HG02884 (cell line): Measurements from ENCODE around the gene BMAL2.

Source experiments
- ATAC-seq: cut with Tn5 transposase; IDR thresholded peaks from one replicate; pipeline ENCODE4 v1.9.1; 2021; ENCODE audit warnings: mild to moderate bottlenecking, moderate library complexity; ENCODE audit not compliant: unreplicated experiment

BMAL2 gene

DNA sequence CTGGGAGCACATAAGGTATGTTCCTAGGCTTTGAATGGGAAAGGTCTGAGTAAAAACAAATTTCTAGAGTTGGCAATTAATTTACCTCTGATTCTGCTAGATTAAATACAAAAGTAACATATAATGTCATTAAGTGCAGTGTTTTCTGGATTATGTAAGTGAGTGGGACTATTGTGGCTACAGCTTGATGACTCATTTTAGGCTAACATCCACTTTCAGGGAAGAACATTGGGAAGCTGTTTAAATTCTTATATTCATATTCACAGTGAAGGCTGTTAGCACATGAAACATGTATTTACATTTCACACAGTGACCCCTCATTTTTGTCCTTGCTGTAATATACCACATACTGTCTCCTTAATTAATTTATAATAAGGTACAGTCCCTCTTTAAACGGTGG lies 13.2 kb upstream of the BMAL2 start:
- ATAC-seq: no peak

DNA sequence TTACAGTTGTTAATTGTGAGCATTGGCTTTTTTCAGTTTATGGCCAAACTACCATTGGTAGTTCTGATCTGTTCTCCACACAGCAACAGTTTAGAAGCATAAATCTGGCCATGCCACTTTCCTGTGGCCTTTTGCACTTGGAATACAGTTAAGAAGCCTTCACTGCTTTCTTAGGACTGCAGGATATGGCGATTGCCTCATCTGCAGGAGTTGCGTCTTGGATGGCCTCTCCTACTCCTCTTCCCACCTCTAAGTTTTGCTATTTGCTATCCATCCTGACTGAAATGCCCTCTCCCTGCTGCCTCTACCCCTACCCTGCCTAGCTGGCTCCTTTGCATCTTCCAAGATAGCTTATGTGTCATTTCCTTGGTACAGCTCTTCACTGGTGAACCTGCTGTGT lies 12.8 kb upstream of the BMAL2 start:
- no peak for ATAC-seq

- ATAC-seq: no peak
Measured at GRCh38 chr12:27324530-27324929, 8.1 kb upstream of the BMAL2 start.

DNA sequence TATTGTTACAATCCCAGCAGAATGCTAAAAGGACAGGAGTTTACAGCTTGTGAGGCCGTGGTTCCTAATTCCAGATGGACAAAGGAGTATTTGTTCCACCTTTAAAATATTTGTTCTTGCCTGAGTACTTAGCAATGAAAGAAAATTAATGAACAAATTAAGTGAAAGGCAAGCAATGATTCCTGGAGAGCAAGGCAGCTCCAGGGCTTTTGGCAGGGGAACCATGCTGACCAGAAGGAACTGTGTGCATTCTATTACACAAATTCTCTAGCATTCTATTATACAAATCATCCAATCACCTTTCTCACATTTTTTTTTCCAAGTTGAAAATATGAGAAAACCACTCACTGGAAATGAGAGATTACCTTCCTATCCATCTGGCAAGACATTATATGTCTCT lies 1.8 kb upstream of the BMAL2 start:
- no peak for ATAC-seq

DNA sequence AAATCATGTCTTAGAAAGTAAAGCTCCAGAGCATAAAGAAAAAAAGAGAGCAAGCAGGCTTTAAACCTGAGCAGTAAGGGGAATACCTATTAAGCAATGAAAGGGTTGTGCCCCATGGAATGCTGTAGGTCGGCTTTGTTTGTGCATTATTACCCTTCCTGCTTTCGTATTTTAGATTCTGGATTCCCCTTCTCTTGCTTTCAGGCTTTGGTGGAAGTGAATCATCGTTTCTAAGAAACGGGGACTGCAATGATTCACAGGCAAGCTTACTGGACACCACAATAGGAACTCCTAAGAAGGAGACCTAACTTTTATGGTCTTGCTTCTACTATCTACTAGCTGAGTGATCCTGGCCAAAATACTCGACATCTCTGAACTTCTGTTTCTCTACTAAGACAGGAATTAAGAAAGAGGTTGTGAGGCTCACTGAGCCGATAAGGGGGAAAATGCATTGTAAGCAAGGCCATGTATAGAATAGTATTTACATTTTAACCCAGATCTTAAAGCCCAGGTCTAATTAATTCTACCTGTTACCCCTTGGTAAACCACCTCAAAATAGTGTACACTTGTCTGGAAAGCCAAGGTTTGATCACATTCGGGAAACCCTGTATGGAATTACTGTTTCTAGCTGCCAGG lies 1.2 kb upstream of the BMAL2 start:
- ATAC-seq: peak; percentile 37

GRCh38 chr12:27331927-27332324 lies 710 bp upstream of the BMAL2 start:
- no peak for ATAC-seq

DNA sequence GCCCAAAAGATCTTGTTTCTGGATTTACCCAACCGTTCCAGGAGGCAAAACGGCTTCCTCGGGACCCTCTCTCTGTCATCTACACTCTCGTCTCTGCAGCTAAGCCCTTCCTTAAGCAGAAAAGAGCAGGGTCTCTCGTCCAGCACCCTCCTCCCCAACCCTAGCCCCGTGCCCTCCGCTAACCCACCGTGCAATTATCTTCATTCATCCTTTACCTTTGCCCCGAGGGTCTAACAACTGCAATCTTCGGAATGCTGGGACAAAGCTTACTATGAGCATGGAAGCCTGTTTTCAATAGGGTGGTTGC lies 276 bp upstream of the BMAL2 start:
- no peak for ATAC-seq

- ATAC-seq: peak; percentile 17
Measured at GRCh38 chr12:27333403-27334009, 870 bp downstream of the BMAL2 start.

DNA sequence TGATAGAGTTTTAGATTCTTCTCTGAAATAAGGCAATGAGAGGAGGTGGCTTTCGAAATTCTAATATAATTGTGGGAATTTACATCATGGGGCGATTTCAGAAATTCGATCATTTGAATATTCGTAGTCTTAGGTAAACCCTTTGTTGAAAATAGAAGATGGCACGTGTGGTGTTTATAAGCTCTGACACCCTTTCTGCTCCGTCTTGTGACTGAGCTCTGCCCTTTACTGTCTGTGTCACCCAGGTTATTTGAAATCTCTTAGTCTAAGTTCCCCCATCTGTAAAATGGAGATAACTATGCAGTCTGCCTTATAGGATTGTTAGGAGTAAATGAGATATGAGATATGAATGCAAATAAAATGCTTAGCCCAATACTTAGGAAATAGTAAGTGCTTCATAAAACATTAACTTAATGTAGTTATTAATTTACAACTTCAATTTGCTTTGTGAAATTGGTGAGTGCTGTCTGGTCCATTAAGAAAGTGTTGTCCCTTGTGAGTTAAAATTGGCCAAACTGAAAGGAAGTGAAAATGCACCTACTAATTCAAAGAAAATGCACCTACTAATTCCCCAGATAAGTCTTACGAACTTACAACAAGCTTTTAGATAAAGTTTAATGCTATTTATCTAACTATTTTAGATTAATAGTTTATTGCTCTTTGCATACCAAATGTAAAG lies 1.5 kb downstream of the BMAL2 start:
- ATAC-seq: no peak

GRCh38 chr12:27334721-27335082 lies 2.1 kb downstream of the BMAL2 start:
- no peak for ATAC-seq

DNA sequence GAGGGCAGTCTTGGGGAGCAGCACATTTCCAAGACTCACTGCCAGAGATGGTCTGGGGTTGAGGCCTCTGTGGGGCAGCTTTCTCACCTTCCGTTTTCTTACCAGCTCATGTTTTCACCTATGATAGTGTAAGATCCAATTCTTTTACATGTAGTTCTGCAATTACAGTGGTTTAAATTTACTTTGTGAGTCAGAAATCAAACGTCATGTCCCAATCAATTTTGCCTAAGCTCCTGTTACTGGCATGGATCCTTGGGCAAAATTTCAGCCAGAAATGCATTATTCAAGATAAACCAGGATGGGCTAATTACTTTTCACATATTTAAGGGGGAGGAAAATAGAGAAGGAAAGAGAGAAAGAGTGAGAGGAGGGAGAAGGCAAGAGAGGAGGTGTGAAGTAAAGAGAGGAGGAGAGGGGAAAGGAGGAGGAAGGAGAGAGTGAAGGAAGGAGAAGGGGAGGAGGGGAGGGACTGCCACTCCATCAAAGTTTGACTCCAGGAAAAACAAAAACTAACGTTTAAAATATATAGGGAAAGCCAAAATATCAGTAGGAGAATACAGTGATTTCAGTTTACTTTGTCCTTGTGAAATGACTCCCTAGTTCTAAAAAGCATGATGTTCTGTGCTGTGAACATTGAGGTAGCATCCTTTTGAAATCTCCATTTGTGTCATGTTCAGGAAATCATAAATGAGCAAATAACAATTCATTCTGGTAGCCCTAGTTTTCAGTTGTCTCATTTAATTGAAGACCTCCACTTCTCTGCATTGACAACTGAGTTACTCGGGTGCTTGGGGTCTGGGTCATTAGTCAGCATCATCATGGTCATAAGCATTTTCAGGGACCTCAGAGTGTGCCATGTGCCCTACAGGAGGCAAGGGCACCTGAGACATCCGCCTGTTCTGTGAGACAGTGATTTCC lies 3.0 kb downstream of the BMAL2 start:
- no peak for ATAC-seq

DNA sequence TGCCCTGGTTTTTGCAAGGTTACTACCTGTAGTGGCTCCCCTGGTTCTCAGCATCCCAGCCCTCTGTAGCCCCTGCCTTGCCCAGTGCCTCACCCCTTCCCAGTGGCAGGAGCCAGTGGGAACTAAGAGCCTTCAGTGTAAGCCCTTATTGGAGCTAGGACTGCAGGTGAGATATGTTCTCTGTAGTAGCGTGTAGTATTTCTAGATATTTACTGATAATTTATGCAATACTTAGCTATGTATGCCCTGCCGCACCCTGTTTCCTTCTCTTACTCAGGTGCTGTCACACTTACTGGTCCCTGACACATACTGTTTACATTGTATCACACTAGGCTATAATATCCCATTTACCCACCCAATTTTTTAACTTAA lies 3.6 kb downstream of the BMAL2 start:
- no peak for ATAC-seq

- no peak for ATAC-seq
Measured at GRCh38 chr12:27337376-27337775, 4.7 kb downstream of the BMAL2 start.

GRCh38 chr12:27338473-27338872 lies 5.8 kb downstream of the BMAL2 start:
- no peak for ATAC-seq

DNA sequence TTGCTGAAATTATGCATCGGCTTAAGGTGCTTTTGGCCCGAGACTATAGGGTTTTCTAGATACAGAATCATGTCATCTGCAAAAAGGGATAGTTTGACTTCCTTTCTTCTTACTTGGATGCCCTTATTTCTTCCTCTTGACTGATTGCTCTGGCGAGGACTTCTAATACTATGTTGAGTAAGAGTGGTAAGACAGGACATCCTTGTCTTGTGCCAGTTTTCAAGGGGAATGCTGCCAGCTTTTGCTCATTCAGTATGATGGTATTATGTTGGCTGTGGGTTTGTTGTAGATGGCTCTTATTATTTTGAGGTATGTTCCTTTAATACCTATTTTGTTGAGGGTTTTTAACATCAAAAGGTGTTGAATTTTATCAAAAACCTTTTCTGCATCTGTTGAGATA lies 8.3 kb downstream of the BMAL2 start:
- no peak for ATAC-seq

DNA sequence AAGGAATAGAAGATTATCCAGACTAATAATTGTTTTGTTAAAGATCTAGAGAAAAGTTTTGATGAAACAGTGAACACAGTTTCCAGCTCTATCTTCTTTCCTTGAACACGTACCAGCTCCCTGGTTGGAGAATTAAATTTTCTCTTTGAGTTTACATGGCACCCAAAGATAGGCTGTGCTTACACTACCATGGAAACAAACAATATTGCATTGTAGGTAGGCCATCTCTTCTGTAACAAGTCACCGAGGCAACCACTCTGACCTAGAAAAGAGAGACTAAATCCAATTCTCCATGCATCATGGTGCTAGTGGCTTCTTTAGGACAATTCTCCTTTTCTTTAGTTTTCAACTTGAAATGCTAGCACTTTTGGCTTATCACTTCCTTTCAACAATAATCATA lies 9.9 kb downstream of the BMAL2 start:
- no peak for ATAC-seq

- ATAC-seq: no peak
Measured at GRCh38 chr12:27343255-27344000, 10.8 kb downstream of the BMAL2 start.

DNA sequence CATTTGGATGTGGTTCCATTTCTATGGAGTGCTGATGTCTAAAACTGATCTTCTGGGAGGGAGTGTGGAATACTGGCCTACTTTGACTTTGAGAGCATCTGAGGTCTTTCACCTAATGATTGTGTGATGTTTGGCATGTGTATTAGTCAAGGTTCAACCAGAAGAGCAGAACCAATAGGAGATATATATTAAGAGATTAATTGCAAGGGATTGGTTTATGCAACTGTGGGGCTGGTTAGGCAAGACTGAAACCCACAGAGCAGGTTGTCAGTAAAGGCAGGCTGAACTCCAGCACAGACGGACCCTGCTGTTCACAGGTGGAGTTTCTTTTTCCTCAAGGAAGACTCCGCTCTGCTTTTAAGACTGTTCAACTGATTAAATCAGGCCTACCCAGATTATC lies 11.6 kb downstream of the BMAL2 start:
- no peak for ATAC-seq

GRCh38 chr12:27344760-27345159 lies 12.1 kb downstream of the BMAL2 start:
- ATAC-seq: no peak

DNA sequence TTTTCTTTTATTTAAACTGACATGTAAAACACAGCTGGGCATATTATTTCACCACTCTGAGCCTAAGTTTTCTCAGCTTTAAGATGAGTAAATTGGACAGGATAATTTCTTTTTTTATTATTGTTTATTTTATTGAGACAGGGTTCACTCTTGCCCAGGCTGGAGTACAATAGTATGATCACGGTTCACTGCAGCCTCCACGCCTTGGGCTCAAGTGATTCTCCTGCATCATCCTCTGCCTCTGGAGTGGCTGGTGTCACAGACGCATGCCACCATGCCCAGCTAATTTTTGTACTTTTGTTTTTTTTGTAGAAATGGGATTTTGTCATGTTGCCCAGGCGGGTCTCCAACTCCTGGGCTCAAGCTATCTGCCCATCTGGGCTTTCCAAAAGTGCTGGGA lies 12.7 kb downstream of the BMAL2 start:
- no peak for ATAC-seq

DNA sequence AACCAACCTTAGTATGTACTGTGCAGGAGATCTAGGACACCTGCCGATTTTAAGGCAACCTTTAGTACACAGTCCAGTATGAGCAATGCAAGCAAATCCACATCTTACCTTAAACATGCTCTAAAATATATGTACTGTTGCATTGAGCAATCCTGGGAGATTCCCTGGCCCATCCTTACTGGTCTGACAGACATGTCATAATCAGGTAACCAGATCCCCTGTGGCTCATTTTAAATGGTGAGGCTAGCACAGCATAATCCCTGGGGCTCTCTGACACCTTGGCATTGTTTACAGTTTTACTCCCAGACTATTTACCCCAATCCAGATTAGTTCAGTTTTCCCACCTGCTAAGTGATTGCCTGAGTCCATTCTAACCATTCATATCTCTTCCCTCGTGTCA lies 15.1 kb downstream of the BMAL2 start:
- no peak for ATAC-seq
